Adrenal gland (tissue), 5 donors: Measurements from ENCODE around the gene MAGOHB.

Source experiments
- POLR2A ChIP-seq, 2 donors: fragments of 450-650 bp; IDR thresholded peaks; one replicate each; pipeline ENCODE4 v1.6.1; 2017; ENCODE audit warnings: antibody characterized with exemption in 2 of 2, mild to moderate bottlenecking in 2 of 2, moderate library complexity in 1 of 2
- TF ChIP-seq, protein P1 (sequence below), 6 experiments: fragments of 450-650 bp in 4 of 6; fragments of 200-600 bp in 2 of 6; sonication (generic) in 1 of 6; IDR thresholded peaks; 1 replicate in 5 of 6; 2 replicates in 1 of 6; pipeline versions ENCODE4 v1.5.1 to v1.8.0; 2016 to 2021; ENCODE audit warnings: antibody characterized with exemption in 6 of 6, mild to moderate bottlenecking in 2 of 6, moderate library complexity in 1 of 6
- donor health status: DM: no; HTN: no; CAD: no.

DNA sequence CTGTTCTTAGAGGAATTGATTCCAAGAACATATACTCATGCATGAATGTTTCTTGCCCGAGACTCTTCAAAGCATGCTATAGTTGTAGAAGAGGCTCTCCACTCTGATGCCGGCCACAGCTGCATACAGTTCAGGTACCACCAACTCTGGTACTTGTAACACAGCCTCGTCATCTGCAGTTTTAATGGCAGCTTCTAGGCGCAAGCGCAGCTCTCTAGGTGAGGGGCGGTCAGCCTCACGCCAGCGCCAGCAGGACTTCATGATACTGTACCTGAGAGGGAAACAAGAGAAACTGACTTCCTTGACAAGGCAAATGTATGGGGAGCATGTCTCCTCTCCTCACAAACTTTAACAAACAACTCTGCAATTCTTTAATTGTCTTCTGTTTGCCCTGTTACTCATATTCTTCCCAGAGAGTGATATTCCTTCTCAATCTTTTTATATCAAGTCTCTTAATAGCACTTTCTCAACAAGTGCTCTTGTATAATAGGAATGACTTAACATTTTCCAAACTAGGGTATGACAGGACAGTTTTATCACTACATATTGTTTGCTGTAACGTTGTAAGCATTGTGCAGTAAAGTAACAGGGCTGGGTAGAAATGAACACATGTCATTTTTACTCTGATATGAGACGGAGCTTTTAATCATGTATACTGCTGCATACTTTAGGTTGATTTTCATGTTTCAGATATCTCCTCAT is 6.8 kb upstream of the MAGOHB start:
- TF ChIP-seq, protein P1, sequence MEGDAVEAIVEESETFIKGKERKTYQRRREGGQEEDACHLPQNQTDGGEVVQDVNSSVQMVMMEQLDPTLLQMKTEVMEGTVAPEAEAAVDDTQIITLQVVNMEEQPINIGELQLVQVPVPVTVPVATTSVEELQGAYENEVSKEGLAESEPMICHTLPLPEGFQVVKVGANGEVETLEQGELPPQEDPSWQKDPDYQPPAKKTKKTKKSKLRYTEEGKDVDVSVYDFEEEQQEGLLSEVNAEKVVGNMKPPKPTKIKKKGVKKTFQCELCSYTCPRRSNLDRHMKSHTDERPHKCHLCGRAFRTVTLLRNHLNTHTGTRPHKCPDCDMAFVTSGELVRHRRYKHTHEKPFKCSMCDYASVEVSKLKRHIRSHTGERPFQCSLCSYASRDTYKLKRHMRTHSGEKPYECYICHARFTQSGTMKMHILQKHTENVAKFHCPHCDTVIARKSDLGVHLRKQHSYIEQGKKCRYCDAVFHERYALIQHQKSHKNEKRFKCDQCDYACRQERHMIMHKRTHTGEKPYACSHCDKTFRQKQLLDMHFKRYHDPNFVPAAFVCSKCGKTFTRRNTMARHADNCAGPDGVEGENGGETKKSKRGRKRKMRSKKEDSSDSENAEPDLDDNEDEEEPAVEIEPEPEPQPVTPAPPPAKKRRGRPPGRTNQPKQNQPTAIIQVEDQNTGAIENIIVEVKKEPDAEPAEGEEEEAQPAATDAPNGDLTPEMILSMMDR (IDR thresholded peaks at IDR 0.05) = no peak
- no peak for TF ChIP-seq POLR2A (IDR thresholded peaks at IDR 0.05)
